PC-3 (cell line): ENCODE measurements around the gene FAM83G. TPM values are rescaled to one million over a fixed set of nuclear protein-coding genes. Genes with fewer than 3 reads are reported as not detected.
A peak's percentile ranks its signal among the peaks of the same experiment; 100 is the strongest.

ENCODE experiments used
- ATAC-seq: fragments of 200-7000 bp; cut with Tn5 transposase; 2 replicates; pipeline ENCODE4 v1.9.1; 2020; ENCODE audit warnings: mild to moderate bottlenecking, moderate library complexity
- BruUV-seq: library from RNA; stranded (reverse); fragments of 400-500 nt; replicated peaks from 2 replicates; lab custom pipeline; 2021; lab: Mats Ljungman, UMichigan
- CTCF ChIA-PET: fragments of 300-600 bp; sonication (Branson Sonifier 250); formaldehyde crosslinking; loops from one replicate; lab custom pipeline; 2022; ENCODE audit warnings: antibody characterized with exemption; lab: Charles Lee
- POLR2A ChIA-PET: fragments of 300-600 bp; sonication (Branson Sonifier 250); formaldehyde crosslinking; loops from one replicate; lab custom pipeline; 2022; ENCODE audit warnings: antibody characterized with exemption; ENCODE audit not compliant: unreplicated experiment; lab: Charles Lee
- DNase-seq: peaks from one replicate; pipeline ENCODE4 v3.0.0-alpha.2; 2015
- H2AFZ ChIP-seq: fragments of 300-600 bp; sonication (generic); 2 replicates; pipeline ENCODE4 v1.6.0; 2016; ENCODE audit warnings: antibody characterized with exemption, low read length
- H3F3A ChIP-seq: fragments of 300-600 bp; sonication (generic); one replicate; pipeline ENCODE4 v1.6.0; 2017; ENCODE audit warnings: antibody characterized with exemption, low read length, control low read depth, mild to moderate bottlenecking; ENCODE audit not compliant: unreplicated experiment
- H3K27ac ChIP-seq: fragments of 300-600 bp; sonication (generic); 2 replicates; pipeline ENCODE4 v1.5.1; 2016; ENCODE audit warnings: mild to moderate bottlenecking, low read length
- H3K27me3 ChIP-seq: fragments of 300-600 bp; sonication (generic); 2 replicates; pipeline ENCODE4 v1.6.1; 2016; ENCODE audit warnings: low read length, mixed read lengths
- H3K36me3 ChIP-seq: fragments of 300-600 bp; sonication (generic); 2 replicates; pipeline ENCODE4 v1.6.1; 2016; ENCODE audit warnings: low read depth, mixed run types, low read length, mixed read lengths
- H3K4me1 ChIP-seq: fragments of 300-600 bp; sonication (generic); 2 replicates; pipeline ENCODE4 v1.5.1; 2016; ENCODE audit warnings: low read length; ENCODE audit not compliant: insufficient read depth
- H3K4me2 ChIP-seq: fragments of 300-600 bp; sonication (generic); 2 replicates; pipeline ENCODE4 v1.6.0; 2016; ENCODE audit warnings: low read length
- H3K4me3 ChIP-seq: fragments of 300-600 bp; sonication (generic); 2 replicates; pipeline ENCODE4 v1.5.1; 2016; ENCODE audit warnings: mild to moderate bottlenecking, low read length, mixed read lengths
- H3K79me2 ChIP-seq: fragments of 300-600 bp; sonication (generic); 2 replicates; pipeline ENCODE4 v1.6.1; 2017; ENCODE audit warnings: low read length, mixed read lengths
- H3K9ac ChIP-seq: fragments of 300-600 bp; sonication (generic); 2 replicates; pipeline ENCODE4 v1.6.0; 2016; ENCODE audit warnings: mild to moderate bottlenecking, low read length
- H3K9me2 ChIP-seq: fragments of 300-600 bp; sonication (generic); replicated peaks from 2 replicates; pipeline ENCODE4 v1.6.1; 2016; ENCODE audit warnings: mixed run types, low read length, mixed read lengths
- H3K9me3 ChIP-seq: fragments of 300-600 bp; sonication (generic); 2 replicates; pipeline ENCODE4 v1.6.1; 2016; ENCODE audit warnings: low read length, mixed read lengths
- H4K20me1 ChIP-seq: fragments of 300-600 bp; sonication (generic); 2 replicates; pipeline ENCODE4 v1.6.1; 2016; ENCODE audit warnings: low read length, mixed read lengths
- EZH2 ChIP-seq: fragments of 300-600 bp; sonication (generic); IDR thresholded peaks from one replicate; pipeline ENCODE4 v1.6.1; 2017; ENCODE audit warnings: antibody characterized with exemption, mild to moderate bottlenecking, low read length; ENCODE audit not compliant: unreplicated experiment
- EZH2phosphoT487 ChIP-seq: fragments of 300-600 bp; sonication (generic); IDR thresholded peaks from 2 replicates; pipeline ENCODE4 v1.6.1; 2018; ENCODE audit warnings: mild to moderate bottlenecking, antibody characterized with exemption, low read length, borderline replicate concordance
- intact Hi-C: fragments of 100-400 bp; cut with micrococcal nuclease; formaldehyde crosslinking; loops from 2 replicates; pipeline ENCODE4 v1.9.0; 2023
- total RNA-seq: library from RNA; depleted of rRNA; stranded (reverse); fragments of >200 nt; gene quantifications from 2 replicates; pipeline ENCODE4 v1.2.3, GENCODE V29; 2014
- TF ChIP-seq, protein P1 (sequence below): fragments of 300-600 bp; sonication (generic); conservative IDR thresholded peaks from 2 replicates; pipeline ENCODE4 v1.5.1; 2017; ENCODE audit warnings: antibody characterized with exemption, low read depth, mild to moderate bottlenecking, low read length

Gene FAM83G
- total RNA-seq, 1 experiment from 2014 or later = 0.26 TPM

DNA sequence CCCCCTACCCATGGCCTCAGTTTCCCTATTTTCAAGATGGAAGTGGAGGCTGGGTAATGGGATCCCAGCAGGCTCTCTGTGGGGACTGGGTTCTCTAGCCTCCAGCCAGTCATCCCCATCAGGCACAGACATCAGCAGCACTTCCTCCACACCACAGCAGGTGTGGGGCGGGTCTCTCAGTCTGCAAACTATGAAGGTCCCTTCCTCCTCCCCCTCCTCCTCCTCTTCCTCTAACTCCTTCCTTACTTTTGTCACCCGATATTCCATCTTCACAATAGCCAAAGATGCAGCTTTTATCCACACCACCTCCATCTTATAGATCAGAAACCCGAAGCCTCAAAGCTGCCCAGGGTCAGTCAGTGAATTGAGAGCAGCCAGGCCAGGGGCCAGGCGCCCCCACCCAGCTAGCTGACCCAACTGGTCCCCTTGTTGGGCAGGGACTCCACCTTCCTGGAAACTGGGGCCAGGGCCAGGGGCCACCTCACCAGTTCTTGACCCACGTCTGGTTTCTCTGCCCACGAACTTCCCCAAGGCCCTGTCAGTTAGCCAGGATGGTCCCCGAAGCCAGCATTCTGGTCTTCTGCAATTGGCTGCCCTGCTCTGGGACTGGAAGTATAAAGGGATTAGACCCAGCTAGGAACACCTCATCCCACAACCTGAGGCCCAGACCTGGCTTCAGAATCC is 2.5 kb downstream of the FAM83G start:
- Histone ChIP-seq H3K27me3 (no peaks in the 10 kb centered on the region), H3F3A (no peaks in the 10 kb centered on the region), H3K4me2 (no peak overlapping the region), H3K79me2 (no peaks in the 10 kb centered on the region), H3K9me2 (no peaks in the 10 kb centered on the region), H4K20me1 (no peaks in the 10 kb centered on the region), H3K9ac (no peak overlapping the region), H3K27ac (no peak overlapping the region), H3K36me3 (no peaks in the 10 kb centered on the region), H3K4me1 (peaks cover 5% of the 10 kb centered on the region; the same call in 1 of the 2 replicates), H2AFZ (no peak overlapping the region), H3K9me3 (no peaks in the 10 kb centered on the region), H3K4me3 (no peak overlapping the region)
- CTCF ChIA-PET = no interaction called here
- intact Hi-C loops = no loop called here
- DNase-seq (no peak), ATAC-seq (no peak)
- POLR2A ChIA-PET = no interaction called here
- no peak for TF ChIP-seq EZH2
- TF ChIP-seq, protein P1, sequence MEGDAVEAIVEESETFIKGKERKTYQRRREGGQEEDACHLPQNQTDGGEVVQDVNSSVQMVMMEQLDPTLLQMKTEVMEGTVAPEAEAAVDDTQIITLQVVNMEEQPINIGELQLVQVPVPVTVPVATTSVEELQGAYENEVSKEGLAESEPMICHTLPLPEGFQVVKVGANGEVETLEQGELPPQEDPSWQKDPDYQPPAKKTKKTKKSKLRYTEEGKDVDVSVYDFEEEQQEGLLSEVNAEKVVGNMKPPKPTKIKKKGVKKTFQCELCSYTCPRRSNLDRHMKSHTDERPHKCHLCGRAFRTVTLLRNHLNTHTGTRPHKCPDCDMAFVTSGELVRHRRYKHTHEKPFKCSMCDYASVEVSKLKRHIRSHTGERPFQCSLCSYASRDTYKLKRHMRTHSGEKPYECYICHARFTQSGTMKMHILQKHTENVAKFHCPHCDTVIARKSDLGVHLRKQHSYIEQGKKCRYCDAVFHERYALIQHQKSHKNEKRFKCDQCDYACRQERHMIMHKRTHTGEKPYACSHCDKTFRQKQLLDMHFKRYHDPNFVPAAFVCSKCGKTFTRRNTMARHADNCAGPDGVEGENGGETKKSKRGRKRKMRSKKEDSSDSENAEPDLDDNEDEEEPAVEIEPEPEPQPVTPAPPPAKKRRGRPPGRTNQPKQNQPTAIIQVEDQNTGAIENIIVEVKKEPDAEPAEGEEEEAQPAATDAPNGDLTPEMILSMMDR = no peak
- TF ChIP-seq EZH2phosphoT487 = no peak
- no TSS peak for BruUV-seq

GRCh38 chr17:19000531-19001325 is 3.8 kb downstream of the FAM83G start:
- Histone ChIP-seq H3K79me2 (no peaks in the 10 kb centered on the region), H3K4me3 (no peak overlapping the region), H3K9me3 (no peaks in the 10 kb centered on the region), H3K4me2 (no peak overlapping the region), H3K27me3 (no peaks in the 10 kb centered on the region), H3F3A (no peaks in the 10 kb centered on the region), H4K20me1 (no peaks in the 10 kb centered on the region), H2AFZ (no peak overlapping the region), H3K9me2 (no peaks in the 10 kb centered on the region), H3K4me1 (peaks cover 5% of the 10 kb centered on the region; the same call in 1 of the 2 replicates), H3K27ac (peak overlapping the region; percentile 43), H3K9ac (no peak overlapping the region), H3K36me3 (no peaks in the 10 kb centered on the region)
- CTCF ChIA-PET = interaction anchor here (0.6 kb wide), 1 partner anchor 40 kb away, joined by 3 read pairs; no protein-coding TSS in a partner anchor
- BruUV-seq = no TSS peak
- ATAC-seq (peak; percentile 88), DNase-seq (peak; percentile 34)
- TF ChIP-seq EZH2 = no peak
- no peak for TF ChIP-seq EZH2phosphoT487
- TF ChIP-seq, protein P1 = no peak
- POLR2A ChIA-PET = no interaction called here
- intact Hi-C loops = no loop called here
